OCI-LY1 (cell line): ENCODE results near the gene NRP1.

Source experiments
- H2AFZ ChIP-seq: fragments of 200-600 bp; sonication (generic), shearing (Covaris generic); 2 replicates; pipeline ENCODE4 v1.6.0; 2014; ENCODE audit warnings: antibody characterized with exemption, mild to moderate bottlenecking, low read length
- H3F3A ChIP-seq: fragments of 200-600 bp; sonication (generic), shearing (Covaris generic); 2 replicates; pipeline ENCODE4 v1.6.0; 2014; ENCODE audit warnings: mild to moderate bottlenecking, antibody characterized with exemption, low read length, moderate library complexity; ENCODE audit not compliant: insufficient read depth
- H3K27ac ChIP-seq: fragments of 200-600 bp; sonication (generic); 2 replicates; pipeline ENCODE4 v1.5.1; 2014; ENCODE audit warnings: low read length, mixed run types, mild to moderate bottlenecking, low read depth; ENCODE audit not compliant: poor library complexity, severe bottlenecking
- H3K27me3 ChIP-seq: fragments of 200-600 bp; sonication (generic); 2 replicates; pipeline ENCODE4 v1.6.0; 2014; ENCODE audit warnings: antibody characterized with exemption, mild to moderate bottlenecking, low read length, moderate library complexity; ENCODE audit not compliant: insufficient read depth
- H3K36me3 ChIP-seq: fragments of 200-600 bp; sonication (generic); 2 replicates; pipeline ENCODE4 v1.6.1; 2014; ENCODE audit warnings: mild to moderate bottlenecking, antibody characterized with exemption, low read length, moderate library complexity, mixed read lengths; ENCODE audit not compliant: insufficient read depth
- H3K4me1 ChIP-seq: fragments of 200-600 bp; sonication (generic); 2 replicates; pipeline ENCODE4 v1.5.1; 2014; ENCODE audit warnings: mild to moderate bottlenecking, low read length, moderate library complexity; ENCODE audit not compliant: insufficient read depth, severe bottlenecking
- H3K4me2 ChIP-seq: fragments of 200-600 bp; sonication (generic), shearing (Covaris generic); 2 replicates; pipeline ENCODE4 v1.6.1; 2014; ENCODE audit warnings: low read length
- H3K4me3 ChIP-seq: fragments of 200-600 bp; sonication (generic); 2 replicates; pipeline ENCODE4 v1.5.1; 2014; ENCODE audit warnings: low read length, low read depth, mild to moderate bottlenecking, mixed read lengths; ENCODE audit not compliant: poor library complexity, severe bottlenecking
- H3K79me2 ChIP-seq: fragments of 200-600 bp; shearing (Covaris generic); 2 replicates; pipeline ENCODE4 v1.6.1; 2016; ENCODE audit warnings: mixed run types, low read length, mixed read lengths; ENCODE audit not compliant: insufficient read depth
- H3K9ac ChIP-seq: fragments of 200-600 bp; sonication (generic), shearing (Covaris generic); 2 replicates; pipeline ENCODE4 v1.6.1; 2014; ENCODE audit warnings: mild to moderate bottlenecking, low read length, mixed read lengths
- H3K9me2 ChIP-seq: fragments of 200-600 bp; sonication (generic), shearing (Covaris generic); 2 replicates; pipeline ENCODE4 v1.6.1; 2014; ENCODE audit warnings: low read depth, mild to moderate bottlenecking, low read length, mixed read lengths
- H3K9me3 ChIP-seq: fragments of 200-600 bp; shearing (Covaris generic); 2 replicates; pipeline ENCODE4 v1.6.1; 2014; ENCODE audit warnings: low read length, mixed read lengths
- H4K20me1 ChIP-seq: fragments of 200-600 bp; sonication (generic), shearing (Covaris generic); 2 replicates; pipeline ENCODE4 v1.6.0; 2016; ENCODE audit warnings: mild to moderate bottlenecking, low read length; ENCODE audit not compliant: insufficient read depth
- CTCF ChIP-seq: fragments of 200-600 bp; sonication (generic), shearing (Covaris generic); IDR thresholded peaks from 2 replicates; pipeline ENCODE4 v1.5.1; 2017; ENCODE audit warnings: mild to moderate bottlenecking, antibody characterized with exemption, low read length, moderate library complexity, mixed read lengths
- EZH2 ChIP-seq: fragments of 200-600 bp; sonication (generic), shearing (Covaris generic); IDR thresholded peaks from 2 replicates; pipeline ENCODE4 v1.8.0; 2017; ENCODE audit warnings: borderline replicate concordance, mixed run types, mild to moderate bottlenecking, antibody characterized with exemption, low read length, moderate library complexity, mixed read lengths

Gene NRP1

GRCh38 chr10:33273295-33274002 lies 61.0 kb downstream of the NRP1 start:
- Histone ChIP-seq H3F3A (no peaks in the 10 kb centered on the region), H3K79me2 (no peaks in the 10 kb centered on the region), H3K4me1 (no peaks in the 10 kb centered on the region), H3K4me2 (no peak overlapping the region), H3K9me2 (no peaks in the 10 kb centered on the region), H4K20me1 (no peaks in the 10 kb centered on the region), H3K9ac (no peak overlapping the region), H3K27ac (no peak overlapping the region), H2AFZ (no peak overlapping the region), H3K36me3 (no peaks in the 10 kb centered on the region), H3K4me3 (no peak overlapping the region), H3K27me3 (no peaks in the 10 kb centered on the region), H3K9me3 (no peaks in the 10 kb centered on the region)
- no peak for TF ChIP-seq CTCF
- TF ChIP-seq EZH2, result no peak

- H3K9ac ChIP-seq, result no peak overlapping the region
- H3K27ac ChIP-seq, result no peak overlapping the region
- H3F3A ChIP-seq, result no peaks in the 10 kb centered on the region
- no peak overlapping the region for H3K4me3 ChIP-seq
- H3K79me2 ChIP-seq, result no peaks in the 10 kb centered on the region
- H3K9me3 ChIP-seq, result no peaks in the 10 kb centered on the region
- no peaks in the 10 kb centered on the region for H3K36me3 ChIP-seq
- no peaks in the 10 kb centered on the region for H3K4me1 ChIP-seq
- H3K27me3 ChIP-seq, result no peaks in the 10 kb centered on the region
- H2AFZ ChIP-seq, result no peak overlapping the region
- TF ChIP-seq EZH2 (no peak), CTCF (no peak)
- no peak overlapping the region for H3K4me2 ChIP-seq
- H3K9me2 ChIP-seq, result no peaks in the 10 kb centered on the region
- H4K20me1 ChIP-seq, result no peaks in the 10 kb centered on the region
Observed at GRCh38 chr10:33272635-33273034, 61.8 kb downstream of the NRP1 start.

- TF ChIP-seq EZH2, result no peak
- TF ChIP-seq CTCF, result no peak
- H3K79me2 ChIP-seq, result no peaks in the 10 kb centered on the region
- H3K4me3 ChIP-seq, result no peak overlapping the region
- H3F3A ChIP-seq, result no peaks in the 10 kb centered on the region
- no peaks in the 10 kb centered on the region for H3K9me3 ChIP-seq
- no peaks in the 10 kb centered on the region for H3K9me2 ChIP-seq
- no peak overlapping the region for H3K4me2 ChIP-seq
- H2AFZ ChIP-seq, result no peak overlapping the region
- H3K4me1 ChIP-seq, result no peaks in the 10 kb centered on the region
- no peaks in the 10 kb centered on the region for H4K20me1 ChIP-seq
- H3K36me3 ChIP-seq, result no peaks in the 10 kb centered on the region
- H3K27me3 ChIP-seq, result no peaks in the 10 kb centered on the region
- no peak overlapping the region for H3K27ac ChIP-seq
- no peak overlapping the region for H3K9ac ChIP-seq
Observed at GRCh38 chr10:33271969-33272583, 62.4 kb downstream of the NRP1 start.
